Astrocyte (in vitro differentiated cells and primary cell): ENCODE data around the gene PRKAG2. TPM values are rescaled to one million over a fixed set of nuclear protein-coding genes. Genes with fewer than 3 reads are reported as not detected.

Source experiments
- DNase-seq: peaks from one replicate; pipeline ENCODE4 v3.0.0-alpha.2; 2010; ENCODE audit warnings: low read depth
- FAIRE-seq: peaks from 2 replicates; lab custom pipeline; 2011; peaks lifted over from hg19 to GRCh38; lab: Jason Lieb, UNC
- H2AFZ ChIP-seq: 2 replicates; pipeline ENCODE4 v1.6.0; 2012; ENCODE audit warnings: low read depth, low read length, inconsistent platforms
- H3K27ac ChIP-seq: 2 replicates; pipeline ENCODE4 v1.5.1; 2011; ENCODE audit warnings: low read depth, low read length, inconsistent platforms
- H3K27me3 ChIP-seq: 2 replicates; pipeline ENCODE4 v1.6.0; 2011; ENCODE audit warnings: low read length, inconsistent platforms; ENCODE audit not compliant: insufficient read depth
- H3K36me3 ChIP-seq: 2 replicates; pipeline ENCODE4 v1.5.1; 2011; ENCODE audit warnings: low read length, inconsistent platforms; ENCODE audit not compliant: insufficient read depth
- H3K4me1 ChIP-seq: 2 replicates; pipeline ENCODE4 v1.5.1; 2011; ENCODE audit warnings: low read length, inconsistent platforms; ENCODE audit not compliant: insufficient read depth
- H3K4me2 ChIP-seq: 2 replicates; pipeline ENCODE4 v1.6.0; 2012; ENCODE audit warnings: low read length, inconsistent platforms
- H3K4me3 ChIP-seq: 2 replicates; pipeline ENCODE4 v1.5.1; 2011; ENCODE audit warnings: low read depth, mild to moderate bottlenecking, low read length, inconsistent platforms; ENCODE audit not compliant: insufficient read depth
- H3K79me2 ChIP-seq: 2 replicates; pipeline ENCODE4 v1.6.0; 2012; ENCODE audit warnings: mild to moderate bottlenecking, low read length, inconsistent platforms; ENCODE audit not compliant: insufficient read depth
- H3K9ac ChIP-seq: 2 replicates; pipeline ENCODE4 v1.6.0; 2012; ENCODE audit warnings: mild to moderate bottlenecking, low read length, inconsistent platforms
- H3K9me3 ChIP-seq: 2 replicates; pipeline ENCODE4 v1.5.1; 2012; ENCODE audit warnings: low read depth, mild to moderate bottlenecking, low read length, inconsistent platforms; ENCODE audit not compliant: insufficient read depth
- H4K20me1 ChIP-seq: 2 replicates; pipeline ENCODE4 v1.6.0; 2012; ENCODE audit warnings: low read length, inconsistent platforms; ENCODE audit not compliant: insufficient read depth
- H3K27ac Mint-ChIP-seq: one replicate; pipeline ENCODE4 v1.8.0; 2021; ENCODE audit warnings: mild to moderate bottlenecking, mixed read lengths; ENCODE audit not compliant: unreplicated experiment
- H3K27me3 Mint-ChIP-seq: one replicate; pipeline ENCODE4 v1.8.0; 2021; ENCODE audit warnings: low read depth, mixed read lengths; ENCODE audit not compliant: unreplicated experiment
- H3K36me3 Mint-ChIP-seq: one replicate; pipeline ENCODE4 v1.8.0; 2021; ENCODE audit warnings: low read depth, mixed read lengths; ENCODE audit not compliant: unreplicated experiment
- H3K4me1 Mint-ChIP-seq: one replicate; pipeline ENCODE4 v1.8.0; 2021; ENCODE audit warnings: low read depth, mixed read lengths; ENCODE audit not compliant: unreplicated experiment
- H3K4me3 Mint-ChIP-seq: one replicate; pipeline ENCODE4 v1.8.0; 2021; ENCODE audit warnings: mild to moderate bottlenecking, moderate library complexity, mixed read lengths; ENCODE audit not compliant: unreplicated experiment
- H3K9me3 Mint-ChIP-seq: one replicate; pipeline ENCODE4 v1.8.0; 2021; ENCODE audit warnings: mild to moderate bottlenecking, mixed read lengths; ENCODE audit not compliant: unreplicated experiment
- EZH2 ChIP-seq: IDR thresholded peaks from 2 replicates; pipeline ENCODE4 v1.6.1; 2012; ENCODE audit warnings: mild to moderate bottlenecking, low read length, inconsistent platforms; ENCODE audit not compliant: insufficient read depth
- total RNA-seq: library from RNA; stranded (reverse); gene quantifications from 2 replicates; pipeline ENCODE4 v1.2.1, GENCODE V29; 2021
- TF ChIP-seq, protein P1 (sequence below): IDR thresholded peaks from 2 replicates; pipeline ENCODE4 v1.5.1; 2011; ENCODE audit warnings: low read depth, mild to moderate bottlenecking, inconsistent platforms, low read length, moderate library complexity; ENCODE audit not compliant: insufficient read depth

PRKAG2 gene
- total RNA-seq, 1 donor from 2014 or later = 40.7 TPM

DNA sequence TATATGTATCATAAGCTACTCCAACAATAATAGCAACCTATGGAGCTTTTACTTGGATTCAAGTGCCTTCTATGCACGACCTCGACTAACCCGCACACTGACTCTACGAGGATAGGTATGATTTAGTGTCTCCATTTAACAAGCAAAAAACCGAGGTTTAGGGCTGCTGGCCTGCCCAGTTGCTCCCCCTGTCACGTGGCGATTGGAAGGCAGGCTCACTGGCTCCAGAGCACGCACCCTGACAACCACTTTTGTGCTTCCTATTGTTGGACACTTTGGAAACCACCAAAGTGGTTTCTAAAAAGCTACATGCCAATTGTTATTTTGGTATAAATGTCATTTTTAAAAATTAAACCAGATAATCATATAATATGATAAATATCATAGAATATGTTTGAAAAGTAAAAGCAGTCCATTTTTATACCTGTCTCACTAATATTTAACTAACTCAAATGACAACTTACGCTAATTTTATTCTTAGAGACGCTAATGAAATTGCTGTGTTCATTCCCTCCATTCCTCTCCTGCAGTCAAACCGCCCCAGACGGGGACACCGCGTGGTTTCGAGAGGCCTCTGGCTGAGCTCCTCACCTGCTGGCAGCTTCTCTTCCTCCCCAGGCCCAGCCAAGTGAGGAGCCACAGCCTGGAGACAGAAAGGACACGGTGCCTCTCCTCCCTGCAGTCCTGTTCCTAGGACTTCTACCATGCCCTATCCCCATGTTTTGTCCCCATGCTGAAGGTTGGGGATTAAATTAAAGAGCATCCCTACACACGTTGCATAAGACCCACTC is 335.0 kb downstream of the PRKAG2 start:
- no peak for TF ChIP-seq EZH2
- TF ChIP-seq, protein P1, sequence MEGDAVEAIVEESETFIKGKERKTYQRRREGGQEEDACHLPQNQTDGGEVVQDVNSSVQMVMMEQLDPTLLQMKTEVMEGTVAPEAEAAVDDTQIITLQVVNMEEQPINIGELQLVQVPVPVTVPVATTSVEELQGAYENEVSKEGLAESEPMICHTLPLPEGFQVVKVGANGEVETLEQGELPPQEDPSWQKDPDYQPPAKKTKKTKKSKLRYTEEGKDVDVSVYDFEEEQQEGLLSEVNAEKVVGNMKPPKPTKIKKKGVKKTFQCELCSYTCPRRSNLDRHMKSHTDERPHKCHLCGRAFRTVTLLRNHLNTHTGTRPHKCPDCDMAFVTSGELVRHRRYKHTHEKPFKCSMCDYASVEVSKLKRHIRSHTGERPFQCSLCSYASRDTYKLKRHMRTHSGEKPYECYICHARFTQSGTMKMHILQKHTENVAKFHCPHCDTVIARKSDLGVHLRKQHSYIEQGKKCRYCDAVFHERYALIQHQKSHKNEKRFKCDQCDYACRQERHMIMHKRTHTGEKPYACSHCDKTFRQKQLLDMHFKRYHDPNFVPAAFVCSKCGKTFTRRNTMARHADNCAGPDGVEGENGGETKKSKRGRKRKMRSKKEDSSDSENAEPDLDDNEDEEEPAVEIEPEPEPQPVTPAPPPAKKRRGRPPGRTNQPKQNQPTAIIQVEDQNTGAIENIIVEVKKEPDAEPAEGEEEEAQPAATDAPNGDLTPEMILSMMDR = no peak
- Histone ChIP-seq H3K4me2 (no peak overlapping the region), H3K9me3 (no peaks in the 10 kb centered on the region), H3K4me3 (no peak overlapping the region), H3K9ac (no peak overlapping the region), H2AFZ (no peak overlapping the region), H3K79me2 (no peaks in the 10 kb centered on the region), H4K20me1 (no peaks in the 10 kb centered on the region), H3K27me3 (no peaks in the 10 kb centered on the region), H3K27ac (no peak overlapping the region), H3K4me1 (no peaks in the 10 kb centered on the region), H3K36me3 (no peaks in the 10 kb centered on the region)
- DNase-seq (no peak), FAIRE-seq (no peak)
- Mint-ChIP-seq H3K27ac (no peak overlapping the region), H3K36me3 (no peaks in the 10 kb centered on the region), H3K9me3 (peaks cover 2% of the 10 kb centered on the region), H3K4me3 (no peak overlapping the region), H3K27me3 (peaks cover 11% of the 10 kb centered on the region), H3K4me1 (peaks cover 8% of the 10 kb centered on the region)

DNA sequence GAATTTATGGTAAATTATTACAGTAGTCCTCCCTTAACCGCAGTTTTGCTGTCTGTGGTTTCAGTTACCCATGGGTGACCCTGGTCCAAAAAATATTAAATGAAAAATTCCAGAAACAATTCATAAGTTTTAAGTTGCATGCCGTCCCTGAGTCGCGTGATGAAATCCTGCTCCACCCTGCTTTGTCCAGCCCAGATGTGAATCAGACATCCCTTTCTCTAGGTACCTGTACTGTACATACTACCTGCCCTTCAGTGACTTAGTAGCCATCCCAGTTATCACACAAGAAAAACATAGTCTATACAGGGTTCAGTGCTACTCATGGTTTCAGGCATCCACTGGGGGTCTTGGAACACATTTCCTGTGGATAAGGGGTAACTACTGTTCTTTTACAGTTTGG is 336.8 kb downstream of the PRKAG2 start:
- Histone ChIP-seq H3K79me2 (no peaks in the 10 kb centered on the region), H3K4me1 (no peaks in the 10 kb centered on the region), H3K27me3 (no peaks in the 10 kb centered on the region), H3K9me3 (no peaks in the 10 kb centered on the region), H3K36me3 (no peaks in the 10 kb centered on the region), H2AFZ (no peak overlapping the region), H3K4me2 (no peak overlapping the region), H3K9ac (no peak overlapping the region), H3K4me3 (no peak overlapping the region), H3K27ac (no peak overlapping the region), H4K20me1 (no peaks in the 10 kb centered on the region)
- no peak overlapping the region for H3K27ac Mint-ChIP-seq
- H3K27me3 Mint-ChIP-seq = peaks cover 9% of the 10 kb centered on the region
- TF ChIP-seq, protein P1 = no peak
- TF ChIP-seq EZH2 = no peak
- no peak for DNase-seq
- no peaks in the 10 kb centered on the region for H3K36me3 Mint-ChIP-seq
- peaks cover 8% of the 10 kb centered on the region for H3K4me1 Mint-ChIP-seq
- peaks cover 2% of the 10 kb centered on the region for H3K9me3 Mint-ChIP-seq
- no peak overlapping the region for H3K4me3 Mint-ChIP-seq
- FAIRE-seq = no peak

DNA sequence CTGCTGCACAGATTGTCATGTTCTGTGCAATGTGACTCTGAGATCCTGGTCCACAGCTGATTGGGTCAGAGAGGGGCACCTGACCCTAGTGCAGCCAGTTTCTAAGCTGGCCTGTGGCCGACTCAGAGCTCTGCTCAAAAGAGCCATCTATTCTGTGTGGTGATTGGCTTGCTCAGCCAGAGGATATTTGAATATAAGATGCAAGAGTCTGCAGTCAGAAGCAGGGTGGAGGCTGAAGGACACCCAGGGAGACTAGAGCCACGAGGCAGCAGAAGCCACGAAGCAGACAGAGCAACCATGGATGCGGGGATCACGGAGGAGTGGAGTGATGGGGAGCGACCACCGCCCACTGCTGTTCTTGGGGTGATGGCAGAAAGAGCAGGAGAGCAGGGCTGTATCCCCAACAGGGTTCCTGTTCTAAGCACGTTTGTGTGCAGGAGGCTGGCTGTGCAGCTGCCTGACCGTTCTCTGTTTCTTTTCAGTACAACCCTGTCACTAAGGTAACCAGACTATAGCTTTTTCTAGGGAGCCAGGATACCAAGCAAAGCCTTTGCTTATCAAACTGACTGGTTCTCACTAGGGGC is 337.7 kb downstream of the PRKAG2 start:
- Histone ChIP-seq H3K36me3 (no peaks in the 10 kb centered on the region), H3K4me1 (no peaks in the 10 kb centered on the region), H3K27ac (no peak overlapping the region), H4K20me1 (no peaks in the 10 kb centered on the region), H3K4me3 (no peak overlapping the region), H3K27me3 (no peaks in the 10 kb centered on the region), H3K9me3 (no peaks in the 10 kb centered on the region), H3K9ac (no peak overlapping the region), H2AFZ (peak overlapping the region; percentile 21), H3K79me2 (no peaks in the 10 kb centered on the region), H3K4me2 (peak overlapping the region; percentile 18)
- no peak overlapping the region for H3K27ac Mint-ChIP-seq
- DNase-seq (no peak), FAIRE-seq (no peak)
- TF ChIP-seq, protein P1 = no peak
- no peak for TF ChIP-seq EZH2
- H3K36me3 Mint-ChIP-seq = no peaks in the 10 kb centered on the region
- H3K4me1 Mint-ChIP-seq = peaks cover 8% of the 10 kb centered on the region
- H3K9me3 Mint-ChIP-seq = peaks cover 2% of the 10 kb centered on the region
- peaks cover 9% of the 10 kb centered on the region for H3K27me3 Mint-ChIP-seq
- H3K4me3 Mint-ChIP-seq = no peak overlapping the region
